DND-41 (cell line): Measurements from ENCODE around the gene MED22.

ENCODE experiments used
- CTCF ChIP-seq: IDR thresholded peaks from 2 replicates; pipeline ENCODE4 v1.5.1; 2012; ENCODE audit warnings: borderline replicate concordance, low read length, moderate library complexity, mild to moderate bottlenecking; ENCODE audit not compliant: poor library complexity, severe bottlenecking; ENCODE audit errors: extremely low read depth
- EZH2 ChIP-seq: IDR thresholded peaks from 3 replicates; pipeline ENCODE4 v1.6.1; 2012; ENCODE audit warnings: borderline replicate concordance, low read depth, mild to moderate bottlenecking, moderate library complexity, low read length, inconsistent platforms; ENCODE audit not compliant: severe bottlenecking

GRCh38 chr9:133304158-133304470 lies 43.8 kb downstream of the MED22 start:
- TF ChIP-seq CTCF (no peak), EZH2 (no peak)
